ENCODE data around the gene COL17A1. TPM values are rescaled to one million over a fixed set of nuclear protein-coding genes. Genes with fewer than 3 reads are reported as not detected.

The COL17A1 gene
- total RNA-seq, 1 donor from 2014 or later: not detected

GRCh38 chr10:104065748-104066147, 19.9 kb downstream of the COL17A1 start:
- intact Hi-C loops (cut with DNase I): no loop called here
- ATAC-seq (ENCODE audit: poor library complexity) (no peak), DNase-seq (no peak)

DNA sequence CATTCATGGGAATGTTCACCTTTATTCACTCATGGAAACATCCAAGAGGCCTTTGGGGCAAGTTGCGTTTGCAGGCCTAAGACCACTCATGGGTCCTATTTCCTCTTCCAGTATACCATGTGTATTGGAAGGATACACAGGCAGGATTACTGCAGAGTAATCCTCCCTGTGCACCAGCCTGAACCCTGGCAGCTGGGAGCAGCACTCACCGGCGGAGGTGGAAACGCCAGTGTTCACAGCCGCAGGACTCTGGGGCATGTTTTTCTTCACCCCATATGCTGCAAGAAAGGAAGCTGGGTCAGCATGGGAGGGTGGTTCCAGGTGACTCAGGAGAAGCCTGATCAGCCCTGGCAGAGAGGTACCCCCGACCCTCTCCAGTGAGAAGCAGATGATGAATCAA, 24.5 kb downstream of the COL17A1 start:
- intact Hi-C loops (cut with DNase I): no loop called here
- DNase-seq: no peak
- no peak for ATAC-seq (ENCODE audit: poor library complexity)

- DNase-seq (no peak), ATAC-seq (ENCODE audit: poor library complexity) (no peak)
- intact Hi-C loops (cut with DNase I): no loop called here
Measured at GRCh38 chr10:104059364-104059763, 26.3 kb downstream of the COL17A1 start.

GRCh38 chr10:104057717-104058116, 28.0 kb downstream of the COL17A1 start:
- intact Hi-C loops (cut with DNase I): no loop called here
- DNase-seq (no peak), ATAC-seq (ENCODE audit: poor library complexity) (no peak)

- DNase-seq (no peak), ATAC-seq (ENCODE audit: poor library complexity) (no peak)
- intact Hi-C loops (cut with DNase I): no loop called here
Measured at GRCh38 chr10:104056619-104057273, 28.9 kb downstream of the COL17A1 start.

DNA sequence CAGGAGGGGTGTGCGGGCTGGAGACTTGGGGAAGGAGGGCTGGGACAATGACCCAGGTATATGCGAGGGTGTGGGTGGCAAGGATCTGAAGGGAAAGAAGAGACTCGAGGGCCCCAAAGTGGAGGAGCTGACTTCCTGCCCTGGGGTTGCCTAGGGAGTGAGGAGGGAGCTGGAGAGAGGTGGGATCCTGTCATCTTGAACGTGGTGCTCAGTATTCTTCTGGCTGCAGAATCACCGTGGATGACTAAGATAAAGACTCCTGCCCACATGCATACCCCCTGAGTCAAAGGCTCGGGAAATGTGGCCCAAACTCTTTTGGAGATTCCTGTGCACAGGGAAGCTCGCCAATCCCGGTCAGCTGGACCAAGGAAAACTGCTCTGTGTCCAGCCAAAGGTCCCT, 31.2 kb downstream of the COL17A1 start:
- intact Hi-C loops (cut with DNase I): no loop called here
- no peak for ATAC-seq (ENCODE audit: poor library complexity)

DNA sequence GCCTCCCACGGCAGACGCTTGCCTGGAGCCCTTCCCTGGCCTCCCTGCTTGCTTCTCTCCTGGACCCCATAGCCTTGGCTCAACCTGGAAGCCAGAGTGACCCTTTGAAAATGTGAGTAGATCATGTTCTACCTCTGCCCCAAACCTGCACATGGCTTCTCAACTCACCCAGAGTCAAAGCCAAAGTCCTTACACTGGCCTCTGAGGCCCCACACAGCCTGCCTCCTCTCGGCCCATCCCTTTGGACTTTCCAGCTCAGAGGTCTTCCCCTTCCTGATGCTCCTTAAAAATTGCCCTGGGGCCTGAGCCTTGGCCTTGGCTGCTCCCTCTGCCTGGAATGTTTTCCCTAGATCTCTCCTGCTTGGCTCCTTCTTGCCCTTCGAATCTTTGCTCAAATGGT, 32.5 kb downstream of the COL17A1 start:
- no peak for DNase-seq
- no peak for ATAC-seq (ENCODE audit: poor library complexity)
- intact Hi-C loops (cut with DNase I): no loop called here

More for the DNA sequence above, 31.2 kb downstream of the COL17A1 start:
- no peak for DNase-seq

- intact Hi-C loops (cut with DNase I): no loop called here
- ATAC-seq (ENCODE audit: poor library complexity) (no peak), DNase-seq (no peak)
Measured at GRCh38 chr10:104052431-104052830, 33.2 kb downstream of the COL17A1 start.

- intact Hi-C loops (cut with DNase I): loop anchor here (5.0 kb wide), 1 partner anchor 158 kb away; no protein-coding TSS in a partner anchor
- DNase-seq: no peak
- no peak for ATAC-seq (ENCODE audit: poor library complexity)
Measured at GRCh38 chr10:104049504-104050250, 36.0 kb downstream of the COL17A1 start.

DNA sequence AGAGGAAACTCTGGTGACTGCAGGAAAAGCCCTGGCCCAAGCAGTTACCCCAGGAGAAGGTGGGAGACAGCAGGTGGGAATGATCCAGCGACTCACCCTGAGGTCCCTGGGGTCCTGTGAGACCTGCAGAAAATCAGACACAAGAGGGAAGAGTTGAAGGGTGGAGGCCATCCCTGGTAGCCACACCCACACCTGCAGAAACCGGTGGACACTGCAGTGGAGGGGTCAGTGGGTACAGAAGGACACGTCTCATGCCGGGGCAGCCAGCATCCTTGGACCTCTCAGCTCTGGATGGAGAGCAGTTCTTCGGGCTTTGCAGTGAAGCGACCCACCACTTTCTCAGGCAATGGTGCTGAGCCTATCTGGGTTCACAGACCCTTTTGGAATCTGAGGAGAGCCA, 39.0 kb downstream of the COL17A1 start:
- DNase-seq (no peak), ATAC-seq (ENCODE audit: poor library complexity) (no peak)
- intact Hi-C loops (cut with DNase I): loop anchor here (5.0 kb wide), 1 partner anchor 161 kb away; no protein-coding TSS in a partner anchor

DNA sequence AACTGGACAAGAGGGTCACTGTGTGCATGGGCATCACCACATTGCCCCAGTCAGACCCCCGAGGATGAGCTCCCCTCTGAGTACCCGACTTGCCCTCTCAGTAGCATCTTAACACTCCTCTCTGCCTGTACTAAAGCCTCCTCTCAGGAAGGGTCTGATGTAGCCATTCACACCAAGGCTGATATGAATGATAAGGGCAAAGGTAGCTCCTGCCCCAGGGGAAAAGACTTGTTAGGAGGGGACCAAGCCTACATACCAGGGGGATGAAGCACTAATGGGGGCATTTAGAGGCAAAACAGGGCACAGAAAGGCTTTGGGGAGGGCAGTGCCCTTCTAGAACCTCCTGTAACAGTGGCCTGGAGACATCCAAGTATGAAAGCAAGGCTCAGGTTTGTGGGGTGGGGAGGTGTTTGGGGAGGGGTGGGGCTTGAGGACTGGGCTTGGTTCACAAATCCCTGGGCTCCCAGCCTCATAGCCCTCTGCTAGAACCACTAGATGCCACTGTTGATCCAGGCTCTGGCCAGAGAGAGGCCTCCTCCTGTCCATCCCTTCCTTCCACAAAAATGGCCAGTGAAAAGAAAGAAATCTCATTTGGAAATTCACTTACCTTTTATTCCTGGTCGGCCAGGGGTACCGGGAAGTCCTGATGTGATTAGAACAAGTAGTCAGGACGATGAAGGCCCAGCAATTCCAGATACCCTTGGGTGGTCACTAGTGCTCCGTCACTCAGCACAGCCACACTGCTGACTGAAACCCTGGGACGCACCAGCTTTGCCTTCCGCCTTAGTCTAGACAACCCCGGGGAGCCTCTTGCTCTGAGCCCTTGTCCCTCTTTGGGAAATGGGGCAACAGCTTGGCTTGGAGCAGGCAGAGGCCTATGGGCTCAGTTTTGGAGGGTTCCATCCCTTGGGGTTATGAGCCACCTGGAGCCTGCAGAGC, 40.3 kb downstream of the COL17A1 start:
- intact Hi-C loops (cut with DNase I): loop anchor here (5.0 kb wide), 1 partner anchor 162 kb away; no protein-coding TSS in a partner anchor
- ATAC-seq (ENCODE audit: poor library complexity) (peak; percentile 83), DNase-seq (no peak)

DNA sequence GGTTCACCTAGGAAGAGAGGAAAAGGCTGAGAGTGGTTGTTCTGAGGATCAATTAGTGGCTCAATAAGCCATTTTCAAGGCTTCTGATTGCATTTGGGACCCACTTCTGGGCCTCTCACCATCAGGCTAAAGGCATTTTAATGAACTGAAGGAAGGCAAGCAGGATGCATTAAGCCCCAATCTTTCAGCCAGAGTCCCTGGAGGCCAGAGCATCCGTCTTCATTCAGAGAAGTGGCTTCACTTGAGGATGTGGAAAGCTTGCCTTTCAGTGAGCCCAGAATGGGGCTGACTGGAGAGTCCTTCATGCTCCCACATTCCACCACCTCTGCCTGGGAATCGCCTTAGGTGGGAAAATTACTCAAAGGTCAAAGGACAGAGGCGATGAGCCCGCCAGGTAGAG, 41.8 kb downstream of the COL17A1 start:
- ATAC-seq (ENCODE audit: poor library complexity) (no peak), DNase-seq (no peak)
- intact Hi-C loops (cut with DNase I): no loop called here

DNA sequence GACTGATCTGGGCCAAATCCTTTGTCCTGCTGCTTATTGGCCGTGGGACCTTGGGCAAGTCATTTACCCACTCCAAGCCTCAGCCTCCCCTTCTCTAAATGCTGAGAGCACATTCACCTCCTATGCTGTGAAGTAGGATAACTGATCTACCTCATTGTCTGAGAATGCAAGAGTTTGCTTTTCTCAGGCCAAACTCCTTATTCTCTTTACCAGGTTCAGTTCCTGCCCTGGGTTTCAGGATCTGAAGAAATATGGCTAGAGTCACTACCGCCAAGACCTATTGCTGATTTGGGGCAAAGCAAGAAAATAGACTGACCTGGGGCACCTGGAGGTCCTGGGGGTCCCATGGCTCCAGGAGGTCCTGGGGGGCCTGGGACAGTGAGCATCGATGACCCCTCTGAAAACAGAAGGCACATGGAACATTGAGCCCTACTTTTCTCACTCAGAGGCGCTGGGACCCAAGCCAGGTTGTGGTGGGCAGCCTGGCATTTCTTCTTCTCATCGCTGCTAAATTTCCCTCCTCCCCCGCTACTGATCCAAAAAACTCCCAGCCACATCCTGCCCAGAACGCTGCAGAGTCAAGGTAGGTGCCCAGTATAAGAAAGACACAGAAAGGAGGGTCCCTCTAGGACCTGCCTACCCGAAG, 42.4 kb downstream of the COL17A1 start:
- intact Hi-C loops (cut with DNase I): no loop called here
- DNase-seq: no peak

GRCh38 chr10:104041891-104042535, 43.7 kb downstream of the COL17A1 start:
- ATAC-seq (ENCODE audit: poor library complexity): no peak
- intact Hi-C loops (cut with DNase I): no loop called here
- no peak for DNase-seq

More for the DNA sequence above, 42.4 kb downstream of the COL17A1 start:
- no peak for ATAC-seq (ENCODE audit: poor library complexity)

DNA sequence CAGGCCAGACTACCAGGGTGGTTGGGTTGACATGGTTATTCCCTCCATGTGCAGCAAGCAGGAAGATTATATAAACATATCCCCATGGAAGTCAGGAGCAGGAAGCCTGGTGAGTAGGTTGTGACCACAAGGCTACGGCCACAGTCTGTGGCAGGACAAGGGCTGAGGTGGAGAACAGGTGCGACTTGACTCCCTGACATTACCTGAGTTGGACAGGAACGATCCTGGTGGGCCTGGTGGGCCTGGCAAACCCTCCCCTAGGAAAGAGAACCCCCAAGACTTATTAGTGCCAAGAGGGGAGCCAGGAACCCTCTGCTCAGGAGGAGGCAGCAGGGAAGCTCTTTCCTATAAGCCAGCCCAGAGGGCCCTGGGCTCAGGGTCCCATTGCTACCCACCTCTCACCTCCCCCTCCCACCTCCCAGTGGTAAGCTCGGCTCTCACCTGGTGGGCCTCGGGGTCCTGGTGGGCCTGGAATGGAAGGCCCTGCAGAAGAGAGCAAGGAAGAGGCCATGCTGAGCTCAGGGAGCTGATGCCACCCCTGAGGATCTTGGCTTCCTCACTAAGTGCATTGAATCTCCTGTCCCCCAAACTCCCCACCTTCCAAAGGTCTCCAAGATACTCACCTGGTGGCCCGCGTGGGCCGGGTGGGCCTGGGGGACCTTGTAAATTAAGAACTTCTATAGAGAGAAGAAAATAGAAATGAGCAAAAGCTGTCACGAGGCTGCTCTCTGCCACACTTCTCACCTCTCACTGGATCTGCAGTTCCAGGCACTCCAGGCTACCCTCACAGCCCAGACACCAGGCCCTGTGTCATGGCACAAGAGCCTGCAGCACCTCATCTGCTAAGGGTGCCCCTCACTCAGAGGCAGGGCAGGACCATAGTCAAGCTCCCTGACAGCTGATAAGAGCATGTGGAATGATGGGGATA, 44.6 kb downstream of the COL17A1 start:
- no peak for DNase-seq
- no peak for ATAC-seq (ENCODE audit: poor library complexity)
- intact Hi-C loops (cut with DNase I): no loop called here

DNA sequence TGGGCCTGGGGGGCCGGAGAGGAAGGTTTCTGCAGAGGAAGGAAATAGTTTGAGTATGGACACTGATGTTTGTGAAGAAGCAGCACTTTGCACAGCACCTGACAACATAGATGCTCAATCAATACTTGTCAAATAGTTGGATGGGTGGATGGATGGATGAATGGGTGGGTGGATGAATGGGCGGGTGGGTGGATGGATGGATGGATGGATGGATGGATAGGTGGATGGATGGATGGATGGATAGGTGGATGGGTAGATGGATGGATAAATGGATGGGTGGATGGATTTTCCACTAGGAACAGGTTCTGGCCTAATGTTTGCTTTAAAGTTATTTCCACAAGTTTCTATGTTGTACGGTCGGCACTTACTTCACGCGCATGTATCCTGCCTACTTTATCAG, 45.3 kb downstream of the COL17A1 start:
- intact Hi-C loops (cut with DNase I): no loop called here
- ATAC-seq (ENCODE audit: poor library complexity): no peak
- DNase-seq: no peak
